Posterior vena cava (tissue), 2 donors: ENCODE data around the gene DGCR8. TPM values are rescaled to one million over a fixed set of nuclear protein-coding genes. Genes with fewer than 3 reads are reported as not detected.

ENCODE experiments used
- DNase-seq: peaks from one replicate; pipeline ENCODE4 v3.0.0-alpha.2; 2020; ENCODE audit warnings: low spot score
- intact Hi-C, 2 donors: fragments of 100-400 bp; cut with DNase I; formaldehyde crosslinking; loops; one replicate each; pipeline versions ENCODE4 v1.14.1 to v1.14.2; 2022 to 2023
- total RNA-seq, 2 donors: library from RNA; stranded (reverse); fragmentation: NEBNext Ultra II Directional; extraction: Animal tissue kit (Norgen Biotek cat#: 25700); gene quantifications; one replicate each; pipeline ENCODE4 v1.2.1, GENCODE V29; 2021
- donor health status: DM: yes; HTN: yes; CAD: no.
- donor health status: DM: yes; HTN: yes; CAD: no.

Gene DGCR8
- total RNA-seq, 2 donors from 2014 or later, result 24.3 to 25.2 TPM

DNA sequence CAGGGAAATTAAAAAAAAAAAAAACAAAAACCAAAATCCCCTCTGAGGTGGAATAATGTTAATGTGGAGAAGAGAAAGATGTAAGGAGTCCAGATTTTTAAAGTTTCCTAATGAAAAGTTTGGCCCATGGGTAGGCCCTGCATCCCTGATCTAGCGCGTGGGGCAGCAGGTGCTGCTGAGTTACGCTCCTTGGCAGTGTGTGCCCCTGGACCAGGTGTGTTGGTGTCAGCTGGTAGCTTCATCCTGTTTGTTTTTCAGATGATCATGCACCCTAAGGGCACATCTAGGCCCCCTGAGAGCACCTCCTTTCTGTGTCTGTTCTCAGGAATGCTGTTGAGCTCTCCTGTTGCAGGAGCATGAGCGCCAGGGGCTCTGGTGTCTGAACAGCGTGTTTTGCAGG is 6.7 kb downstream of the DGCR8 start:
- intact Hi-C loops, result no loop called here
- DNase-seq, result no peak

DNA sequence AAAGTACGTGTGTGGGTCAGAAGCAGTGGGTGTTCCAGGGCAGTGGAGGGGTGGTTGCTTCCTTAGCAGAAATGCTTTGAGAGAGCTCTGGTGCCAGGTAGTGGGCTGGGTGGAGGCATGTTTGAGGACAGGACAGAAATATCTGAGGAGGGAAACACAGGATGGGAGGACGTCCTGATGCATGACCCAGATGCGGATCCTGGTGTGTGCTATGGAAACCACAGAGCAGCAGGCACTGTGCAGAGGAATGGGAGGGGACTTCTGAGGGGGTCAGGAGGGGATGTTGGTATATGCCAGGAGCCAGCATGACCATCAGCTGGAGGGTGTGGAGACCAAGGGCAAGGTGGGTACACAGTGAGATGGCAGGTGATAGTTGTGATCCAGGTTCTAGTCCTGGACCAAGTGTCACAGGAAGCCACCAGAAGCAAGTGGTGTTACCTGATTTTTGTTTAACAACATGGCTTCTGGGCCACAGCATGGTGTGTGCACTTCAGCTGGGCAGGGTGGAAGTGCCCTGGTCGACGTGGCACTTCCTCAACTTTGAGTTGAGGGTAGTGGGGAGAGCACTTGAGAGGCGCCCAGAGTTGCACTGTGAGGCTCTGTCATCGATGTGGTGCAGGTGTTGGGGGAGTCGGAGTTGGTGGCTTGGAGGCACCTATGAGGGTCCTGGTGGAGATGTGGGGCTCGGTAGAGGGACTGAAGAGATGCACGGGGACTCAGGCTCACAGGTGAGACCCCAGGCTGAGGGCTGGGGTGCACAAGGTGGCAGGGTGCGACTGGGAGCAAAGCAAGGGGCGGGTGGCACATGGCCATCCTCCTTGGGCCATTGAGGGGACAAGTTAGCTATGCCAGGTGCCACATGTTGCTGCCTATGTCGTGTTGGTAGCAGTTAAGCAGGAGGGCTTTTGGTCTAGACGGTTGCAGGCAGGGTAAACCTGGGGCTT is 7.5 kb downstream of the DGCR8 start:
- intact Hi-C loops, result no loop called here
- DNase-seq, result no peak

DNA sequence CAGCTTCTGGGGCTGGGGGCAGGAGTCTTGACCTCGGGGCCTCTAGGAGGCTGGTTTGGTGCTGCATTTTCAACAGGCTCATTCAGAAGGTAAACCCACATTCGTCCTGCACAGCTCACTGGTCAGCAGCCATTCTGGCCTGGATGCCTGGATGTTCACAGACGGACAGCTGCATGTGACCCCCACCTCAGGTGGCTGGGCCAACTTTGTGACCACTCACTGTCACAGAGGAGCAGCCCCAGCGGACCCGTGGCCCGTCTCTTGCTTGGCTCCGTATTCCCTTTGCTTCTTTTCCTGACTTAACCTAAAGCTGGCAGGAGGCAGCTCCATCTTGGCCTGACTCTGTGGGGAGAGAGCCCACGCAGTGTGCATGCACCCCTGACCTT is 8.2 kb downstream of the DGCR8 start:
- DNase-seq, result no peak
- intact Hi-C loops, result no loop called here

DNA sequence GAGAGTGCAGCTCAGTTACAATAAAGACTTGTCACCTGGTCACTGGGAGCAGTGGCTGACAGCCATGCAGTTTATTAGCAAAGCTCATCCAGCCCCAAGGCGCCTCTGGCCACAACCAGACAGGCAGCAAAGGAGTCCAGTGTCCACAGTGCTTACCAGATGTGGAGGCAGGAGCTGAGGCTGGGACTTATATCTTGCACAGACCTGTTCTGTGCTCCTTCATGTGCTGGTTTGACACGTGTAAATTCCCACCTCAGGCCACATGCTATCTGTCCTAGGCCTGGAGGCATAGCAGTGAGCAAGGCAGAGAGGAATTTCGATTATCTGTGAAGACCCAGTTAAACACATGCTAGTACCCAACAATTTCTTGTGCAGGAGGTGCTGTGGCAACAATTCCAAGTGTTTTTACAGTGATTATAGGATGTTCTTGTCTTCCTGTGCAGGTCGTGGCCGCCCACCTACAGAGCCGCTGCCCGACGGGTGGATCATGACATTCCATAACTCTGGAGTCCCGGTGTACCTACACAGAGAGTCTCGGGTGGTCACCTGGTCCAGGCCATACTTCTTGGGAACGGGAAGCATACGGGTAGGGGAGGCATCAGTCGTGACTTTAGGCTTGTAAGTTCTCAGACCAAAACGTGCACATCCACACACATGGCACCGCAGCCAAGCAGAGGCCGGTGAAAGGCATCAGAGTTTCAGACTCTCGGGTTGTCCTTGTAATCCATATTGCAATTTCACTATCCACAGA is 9.4 kb downstream of the DGCR8 start:
- intact Hi-C loops, result no loop called here
- no peak for DNase-seq

DNA sequence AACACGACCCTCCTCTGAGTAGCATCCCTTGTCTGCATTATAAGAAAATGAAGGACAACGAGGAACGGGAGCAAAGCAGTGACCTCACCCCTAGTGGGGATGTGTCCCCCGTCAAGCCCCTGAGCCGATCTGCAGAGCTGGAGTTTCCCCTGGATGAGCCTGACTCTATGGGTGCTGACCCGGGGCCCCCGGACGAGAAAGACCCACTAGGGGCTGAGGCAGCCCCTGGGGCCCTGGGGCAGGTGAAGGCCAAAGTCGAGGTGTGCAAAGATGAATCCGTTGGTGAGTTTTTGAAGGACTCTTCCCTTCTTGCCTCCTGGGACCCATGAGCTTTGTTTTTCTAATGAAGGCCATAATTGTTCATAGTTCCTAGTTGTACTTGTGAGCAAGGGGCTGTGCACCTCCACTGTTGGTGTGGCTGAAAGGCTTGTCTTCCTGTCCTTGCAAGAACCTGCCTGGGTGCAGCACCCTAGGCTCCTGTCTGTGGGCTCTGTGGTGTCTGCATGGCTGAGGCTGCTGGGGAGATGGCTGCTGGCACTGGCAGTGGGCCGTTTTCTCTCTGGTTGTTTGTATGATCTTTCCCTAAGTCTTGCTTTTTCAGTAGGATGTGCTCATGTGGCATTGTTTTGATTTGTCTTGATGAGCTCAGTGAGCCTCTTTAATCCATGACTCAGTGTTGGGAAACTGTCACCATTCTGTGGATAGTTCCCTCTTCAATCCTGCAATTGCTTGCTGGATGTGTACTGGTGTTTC is 10.1 kb downstream of the DGCR8 start:
- intact Hi-C loops, result loop anchor here in 1 of 2 donors (5.0 kb wide), 1 partner anchor 638 kb away; no protein-coding TSS in a partner anchor
- no peak for DNase-seq

DNA sequence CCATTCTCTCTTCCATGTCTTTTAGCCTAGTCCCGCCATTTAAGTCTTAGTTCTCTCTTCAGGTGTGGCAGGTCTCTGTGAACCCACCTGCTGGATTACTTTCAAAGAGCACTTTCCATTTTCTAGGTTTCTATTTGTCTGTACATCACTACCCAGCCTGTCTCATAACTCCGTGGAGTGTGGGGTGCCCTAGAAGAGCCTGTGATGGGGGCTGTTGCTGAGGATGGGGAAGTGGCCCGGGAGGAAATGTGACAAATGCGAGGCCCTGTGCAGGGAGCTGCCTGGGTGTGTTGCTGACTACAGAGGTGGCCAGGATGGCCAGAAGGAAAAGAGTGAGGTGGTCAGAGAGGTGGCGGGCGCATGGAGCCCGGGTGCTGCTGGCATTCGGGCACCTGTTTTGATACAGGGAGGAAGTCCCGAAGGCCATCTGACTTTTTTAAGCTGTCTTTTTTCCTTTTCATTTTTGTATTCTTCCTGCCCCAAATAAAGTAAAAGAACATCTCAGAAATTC is 10.7 kb downstream of the DGCR8 start:
- DNase-seq, result no peak
- intact Hi-C loops, result loop anchor here in 1 of 2 donors (5.0 kb wide), 1 partner anchor 638 kb away; no protein-coding TSS in a partner anchor

DNA sequence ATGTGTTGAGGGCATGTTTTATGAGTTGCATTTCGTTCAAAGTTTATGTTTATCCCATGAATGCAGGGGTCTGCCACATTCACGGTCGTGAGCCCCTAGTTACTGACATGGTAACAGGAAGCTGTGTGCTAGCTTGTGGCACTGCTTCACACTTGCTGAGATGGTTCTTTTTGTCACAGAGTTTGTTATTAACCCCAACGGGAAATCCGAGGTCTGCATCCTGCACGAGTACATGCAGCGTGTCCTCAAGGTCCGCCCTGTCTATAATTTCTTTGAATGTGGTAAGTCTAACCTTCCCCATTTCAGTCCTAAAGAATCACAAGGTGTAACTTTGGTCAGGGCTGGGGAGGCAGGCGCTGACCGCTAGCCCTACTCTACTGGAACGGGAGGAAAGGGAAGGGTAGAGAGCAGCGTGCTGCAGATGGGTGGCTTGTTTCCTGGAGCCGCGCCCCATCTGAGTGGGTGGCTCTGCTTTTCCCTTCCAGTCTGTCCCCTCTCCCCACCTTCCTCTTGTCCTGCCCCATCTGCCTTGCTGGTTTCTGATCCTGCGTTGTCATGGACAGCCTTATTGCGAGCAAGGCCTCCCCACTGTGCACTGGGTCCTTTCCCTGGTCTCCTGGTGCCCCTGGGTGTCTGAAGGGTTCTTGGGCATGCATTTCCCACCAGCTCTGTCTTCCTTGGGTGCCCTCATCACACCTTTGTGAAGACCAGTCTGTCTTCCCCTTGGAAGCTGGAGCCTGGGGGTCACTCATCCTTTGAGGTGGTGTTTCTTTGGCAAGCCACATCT is 11.8 kb downstream of the DGCR8 start:
- no peak for DNase-seq
- intact Hi-C loops, result loop anchor here in 1 of 2 donors (5.0 kb wide), 1 partner anchor 640 kb away; no protein-coding TSS in a partner anchor

DNA sequence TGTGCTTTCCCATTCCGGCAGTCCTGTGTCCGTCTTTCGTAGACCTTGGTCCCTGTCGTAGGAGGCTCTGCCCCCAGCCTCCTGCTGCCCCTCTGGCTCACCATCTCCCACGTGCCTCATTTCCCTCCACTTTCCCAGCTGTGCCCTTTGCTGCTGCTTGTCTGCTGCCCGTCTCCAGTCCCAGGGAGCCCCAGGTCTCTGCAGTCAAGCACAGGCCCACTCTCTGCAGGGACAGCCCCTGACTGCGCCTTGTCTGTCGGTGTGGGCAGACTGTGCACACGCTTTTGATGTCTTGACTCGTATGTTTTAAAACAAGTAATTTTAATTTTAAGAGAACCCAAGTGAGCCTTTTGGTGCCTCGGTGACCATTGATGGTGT is 12.4 kb downstream of the DGCR8 start:
- intact Hi-C loops, result loop anchor here in 1 of 2 donors (5.0 kb wide), 1 partner anchor 640 kb away; no protein-coding TSS in a partner anchor
- DNase-seq, result peak; percentile 56

DNA sequence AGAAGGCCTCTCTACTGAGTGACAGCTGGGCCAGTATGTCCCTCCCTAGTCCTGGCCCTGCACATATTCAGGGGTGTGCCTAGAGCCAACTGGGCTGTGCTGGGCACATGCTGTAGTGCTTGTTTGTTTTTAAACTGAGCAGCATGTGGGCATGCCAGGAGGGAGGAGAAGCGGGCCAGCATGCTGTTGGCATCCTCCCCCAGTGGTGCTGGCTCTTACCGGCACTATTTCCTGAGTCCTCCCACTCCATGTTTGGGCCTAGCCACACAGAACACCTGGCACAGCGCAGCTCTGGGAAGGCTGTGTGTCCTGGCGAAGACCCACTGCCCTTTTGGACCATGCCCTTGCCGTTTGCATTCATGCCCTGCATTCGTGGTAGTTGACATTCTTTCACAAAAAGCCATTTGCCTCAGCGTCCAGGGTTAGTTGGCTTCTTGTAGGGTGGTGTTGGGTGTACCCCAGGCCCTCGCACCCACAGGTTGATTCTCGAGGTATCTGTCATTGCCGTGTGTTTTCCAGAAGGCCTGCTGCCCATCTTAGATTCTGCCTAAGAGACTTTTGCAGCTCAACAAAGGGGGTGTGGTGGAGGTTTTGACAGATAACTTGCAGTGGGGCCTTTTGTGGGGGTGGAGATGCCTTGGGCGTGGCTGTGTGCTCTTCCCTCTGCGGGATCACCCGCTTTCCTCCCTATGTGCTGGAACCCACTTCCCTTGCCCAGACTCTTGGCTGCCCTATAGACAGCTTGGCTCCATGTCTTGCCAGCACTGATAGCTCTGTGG is 13.6 kb downstream of the DGCR8 start:
- peak; percentile 51 for DNase-seq
- intact Hi-C loops, result loop anchor here in 1 of 2 donors (5.0 kb wide), 1 partner anchor 641 kb away; no protein-coding TSS in a partner anchor

DNA sequence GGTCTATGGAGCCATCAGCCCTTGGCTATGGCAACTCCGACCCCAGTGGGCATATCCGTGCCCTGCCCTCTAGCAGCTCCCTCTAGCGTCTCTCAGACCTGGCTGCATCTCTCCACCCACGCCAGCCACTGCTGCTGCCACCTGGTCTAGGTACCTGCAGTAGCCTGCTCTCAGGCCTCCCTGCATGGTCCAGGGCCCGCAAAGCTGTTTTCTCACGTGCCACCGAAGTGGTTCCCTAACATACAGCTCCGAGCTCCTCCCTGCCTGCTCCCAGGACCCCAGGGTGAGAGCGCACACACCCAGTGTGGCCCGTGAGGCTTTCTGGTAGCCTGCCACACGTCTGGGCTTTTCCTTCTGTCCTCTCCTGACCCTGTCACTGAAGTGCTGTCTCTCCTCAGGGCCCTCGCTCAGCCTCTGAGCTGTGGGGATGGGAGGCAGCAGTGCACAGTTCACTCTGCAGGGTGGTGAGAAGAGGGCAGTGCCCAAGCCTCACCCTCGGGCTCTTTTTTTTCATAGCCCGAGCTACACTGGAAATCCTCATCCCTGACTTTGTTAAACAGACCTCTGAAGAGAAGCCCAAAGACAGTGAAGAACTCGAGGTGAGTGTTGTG is 14.3 kb downstream of the DGCR8 start:
- intact Hi-C loops, result loop anchor here in 1 of 2 donors (5.0 kb wide), 1 partner anchor 642 kb away; no protein-coding TSS in a partner anchor
- DNase-seq, result peak; percentile 68

DNA sequence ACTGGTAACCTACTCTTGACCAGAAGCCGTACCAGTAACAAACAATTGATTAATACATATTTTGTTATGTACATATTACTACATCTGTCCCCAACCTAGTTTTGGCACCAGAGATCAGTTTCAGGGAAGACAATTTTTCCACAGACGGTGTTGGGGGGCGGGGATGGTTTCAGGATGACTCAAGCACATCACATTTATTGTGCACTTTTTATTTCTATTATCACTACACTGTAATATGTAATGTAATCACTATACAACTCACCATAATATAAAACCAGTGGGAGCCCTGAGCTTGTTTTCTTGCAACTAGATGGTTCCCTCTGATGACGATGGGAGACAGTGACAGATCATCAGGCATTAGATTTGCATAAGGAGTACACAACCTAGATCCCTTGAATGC is 15.5 kb downstream of the DGCR8 start:
- DNase-seq, result no peak

DNA sequence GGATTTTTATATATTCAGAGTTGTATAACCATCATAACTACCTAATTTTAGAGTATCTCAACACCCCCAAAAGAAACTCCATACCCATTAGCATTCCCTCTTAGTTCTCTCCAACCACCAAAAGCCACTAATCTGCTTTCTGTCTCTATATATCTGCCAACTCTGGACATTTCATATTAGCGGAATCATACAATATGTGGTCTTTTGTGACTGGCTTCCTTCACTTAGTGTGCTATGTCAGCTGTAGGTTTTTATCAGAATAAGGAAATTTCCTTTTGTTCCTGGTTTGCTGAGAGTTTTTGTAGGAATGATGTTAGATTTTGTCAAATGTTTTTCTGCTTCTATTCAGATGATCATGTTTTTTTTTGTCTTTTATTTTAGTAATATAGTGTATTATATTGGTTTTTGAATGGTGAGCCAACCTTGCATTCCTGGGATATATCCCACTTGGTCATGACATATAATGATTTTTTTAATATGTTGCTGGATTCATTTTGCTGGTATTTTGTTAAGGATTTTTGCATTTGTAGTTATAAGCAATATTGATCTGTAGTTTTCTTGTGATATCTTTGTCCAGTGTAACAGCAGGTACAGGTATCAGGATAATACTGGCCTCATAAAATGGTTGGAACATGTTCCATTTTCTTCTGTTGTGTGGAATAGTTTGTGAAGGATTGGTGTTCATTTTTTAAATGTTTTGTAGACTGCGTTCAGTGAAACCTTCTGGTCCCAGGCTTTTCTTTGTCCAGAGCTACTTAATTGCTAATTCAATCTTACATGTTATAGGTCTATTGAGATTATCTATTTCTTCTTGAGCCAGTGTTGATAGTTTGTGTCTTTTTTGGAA is 16.8 kb downstream of the DGCR8 start:
- intact Hi-C loops, result no loop called here

More for the DNA sequence above, 15.5 kb downstream of the DGCR8 start:
- intact Hi-C loops, result no loop called here

DNA sequence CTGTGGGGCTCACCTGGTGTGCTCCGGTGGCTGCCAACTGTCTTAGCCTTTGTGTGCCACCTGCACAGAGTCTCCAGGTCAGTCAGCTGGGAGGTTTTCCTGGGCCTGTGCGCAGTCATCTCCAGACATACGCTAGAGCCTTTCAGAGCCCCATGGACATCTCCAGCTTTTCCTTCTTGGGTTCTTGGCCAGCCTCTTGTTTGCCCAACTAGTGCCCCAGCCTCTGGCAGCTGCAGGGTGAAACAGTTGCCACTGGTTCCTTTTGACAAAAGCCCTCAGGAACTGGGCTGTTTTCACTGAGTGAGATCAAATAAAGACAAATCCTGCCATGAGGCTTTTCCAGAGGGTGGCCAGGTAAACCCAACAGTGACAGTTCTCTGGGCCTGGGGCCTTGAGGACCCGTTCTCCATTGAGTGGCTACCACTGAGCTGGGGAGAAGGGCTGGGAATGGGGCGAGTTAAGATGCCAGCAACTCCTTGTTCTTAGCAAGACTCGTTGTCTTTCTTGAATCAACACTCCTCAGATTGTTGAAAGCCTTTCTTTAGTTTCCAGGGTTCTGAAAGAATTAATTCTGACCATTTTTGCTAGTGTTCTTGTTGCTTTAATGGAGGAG is 19.2 kb downstream of the DGCR8 start:
- intact Hi-C loops, result no loop called here
- no peak for DNase-seq

More for the DNA sequence above, 16.8 kb downstream of the DGCR8 start:
- DNase-seq, result no peak

DNA sequence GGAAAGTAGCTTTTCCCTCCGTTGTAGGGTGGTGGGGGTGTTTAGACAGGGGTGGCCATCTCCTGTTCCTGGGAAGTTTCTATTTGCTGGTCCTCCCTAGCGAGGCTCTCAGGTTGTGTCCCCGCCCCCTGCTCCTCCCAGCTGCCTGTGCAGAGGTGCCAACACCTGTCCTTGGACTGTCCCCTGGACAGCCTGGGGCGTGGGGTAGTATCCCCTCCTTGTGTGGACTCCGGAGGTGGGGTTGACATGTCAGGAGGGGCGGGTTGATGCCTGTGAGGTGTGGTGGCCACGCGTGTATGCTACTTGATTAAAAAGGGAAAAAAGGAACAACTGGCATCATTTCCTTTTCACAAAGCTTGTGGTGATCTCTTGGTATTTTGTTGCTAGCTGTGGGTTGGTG is 21.6 kb downstream of the DGCR8 start:
- intact Hi-C loops, result no loop called here
- no peak for DNase-seq

DNA sequence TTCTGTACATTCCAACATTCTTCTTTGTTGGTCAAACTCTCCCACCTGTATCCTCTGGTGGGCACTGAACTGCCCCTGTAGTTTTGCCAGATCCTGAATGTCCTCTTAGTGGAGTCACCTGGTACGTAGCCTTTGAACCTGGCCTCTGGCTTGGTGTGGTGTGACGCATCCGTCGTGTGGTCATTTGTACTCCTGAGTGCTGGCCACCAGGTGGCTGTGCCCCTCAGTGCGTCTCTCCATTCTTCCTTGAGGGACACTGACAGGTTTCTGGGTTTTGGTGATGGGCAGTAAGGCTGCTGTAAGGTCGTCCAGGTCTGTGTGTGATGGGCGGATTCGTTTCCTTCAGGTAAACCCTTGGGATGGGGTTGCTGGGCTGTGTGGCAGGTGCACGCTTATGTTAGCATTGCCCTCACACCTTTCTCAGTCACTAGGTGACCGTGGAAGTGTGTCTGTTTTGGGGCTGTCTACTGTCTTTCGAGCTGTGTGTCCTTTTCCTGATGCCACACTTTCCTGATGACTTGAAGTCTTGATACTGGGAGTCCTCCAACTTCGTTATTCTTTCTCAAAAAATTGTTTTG is 22.3 kb downstream of the DGCR8 start:
- DNase-seq, result peak; percentile 38
- intact Hi-C loops, result no loop called here
